ENCODE measurements around the gene ADAMTS2. TPM values are rescaled to one million over a fixed set of nuclear protein-coding genes. Genes with fewer than 3 reads are reported as not detected.

ADAMTS2 gene
- total RNA-seq, 1 donor from 2014 or later = not detected

DNA sequence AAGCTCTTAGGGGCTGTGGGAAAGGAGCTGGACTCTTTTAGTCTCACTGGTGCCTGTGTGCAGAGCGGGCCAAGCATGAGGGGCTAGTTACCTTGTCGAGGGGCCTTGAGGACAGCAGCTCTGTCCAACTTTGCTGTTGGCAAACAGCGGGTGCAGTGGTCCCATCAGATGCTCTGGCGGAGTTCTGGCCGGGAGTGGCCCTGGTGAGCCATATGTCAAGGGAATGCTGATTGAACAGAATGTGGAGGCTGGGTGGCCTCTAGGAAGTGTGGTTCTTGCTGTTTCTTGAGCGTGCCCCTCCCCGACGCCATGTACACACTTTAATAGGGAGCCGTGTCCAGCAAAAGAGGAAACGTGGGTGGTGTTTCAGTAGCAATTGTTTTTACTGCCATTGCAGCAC, 3.6 kb upstream of the ADAMTS2 start:
- POLR2A ChIA-PET = no interaction called here
- no peak for DNase-seq
- H3K27ac Mint-ChIP-seq = no peak overlapping the region
- H3K27me3 Mint-ChIP-seq = peaks cover 22% of the 10 kb centered on the region
- no peak overlapping the region for H3K4me3 Mint-ChIP-seq
- no peaks in the 10 kb centered on the region for H3K9me3 Mint-ChIP-seq
- TF ChIP-seq, protein P1, sequence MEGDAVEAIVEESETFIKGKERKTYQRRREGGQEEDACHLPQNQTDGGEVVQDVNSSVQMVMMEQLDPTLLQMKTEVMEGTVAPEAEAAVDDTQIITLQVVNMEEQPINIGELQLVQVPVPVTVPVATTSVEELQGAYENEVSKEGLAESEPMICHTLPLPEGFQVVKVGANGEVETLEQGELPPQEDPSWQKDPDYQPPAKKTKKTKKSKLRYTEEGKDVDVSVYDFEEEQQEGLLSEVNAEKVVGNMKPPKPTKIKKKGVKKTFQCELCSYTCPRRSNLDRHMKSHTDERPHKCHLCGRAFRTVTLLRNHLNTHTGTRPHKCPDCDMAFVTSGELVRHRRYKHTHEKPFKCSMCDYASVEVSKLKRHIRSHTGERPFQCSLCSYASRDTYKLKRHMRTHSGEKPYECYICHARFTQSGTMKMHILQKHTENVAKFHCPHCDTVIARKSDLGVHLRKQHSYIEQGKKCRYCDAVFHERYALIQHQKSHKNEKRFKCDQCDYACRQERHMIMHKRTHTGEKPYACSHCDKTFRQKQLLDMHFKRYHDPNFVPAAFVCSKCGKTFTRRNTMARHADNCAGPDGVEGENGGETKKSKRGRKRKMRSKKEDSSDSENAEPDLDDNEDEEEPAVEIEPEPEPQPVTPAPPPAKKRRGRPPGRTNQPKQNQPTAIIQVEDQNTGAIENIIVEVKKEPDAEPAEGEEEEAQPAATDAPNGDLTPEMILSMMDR (IDR thresholded peaks at IDR 0.05) = no peak
- H3K36me3 Mint-ChIP-seq (ENCODE audit: low read depth) = no peaks in the 10 kb centered on the region
- peaks cover 9% of the 10 kb centered on the region for H3K4me1 Mint-ChIP-seq
- intact Hi-C loops (cut with micrococcal nuclease) = no loop called here
- CTCF ChIA-PET = no interaction called here
- ATAC-seq (ENCODE audit: low read depth) = no peak

DNA sequence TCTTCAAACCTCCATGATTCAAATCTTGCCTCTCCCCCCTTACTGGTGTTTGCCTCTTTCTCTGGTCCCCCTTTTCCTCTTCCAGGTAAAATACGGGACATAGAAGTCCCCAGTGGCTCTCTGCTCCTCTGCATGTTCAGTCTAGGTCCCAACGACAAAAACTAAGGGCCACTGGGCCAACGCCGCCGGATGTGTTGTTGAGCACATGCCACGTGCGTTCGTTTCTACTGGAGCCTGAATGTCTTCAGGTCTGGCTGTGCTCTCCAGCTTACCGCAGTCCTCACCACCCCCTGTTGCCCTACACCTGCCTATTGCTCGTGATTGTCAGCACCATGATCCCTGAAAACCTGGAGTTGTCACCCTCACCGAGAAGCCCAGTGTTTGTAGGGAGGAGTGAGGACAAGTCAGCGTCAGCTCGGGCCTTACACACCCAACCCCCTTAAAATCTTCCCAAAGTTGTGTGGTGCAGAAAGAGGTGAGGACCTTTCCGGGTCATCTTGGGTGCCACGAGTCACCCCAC, 2.8 kb upstream of the ADAMTS2 start:
- no peaks in the 10 kb centered on the region for H3K9me3 Mint-ChIP-seq
- CTCF ChIA-PET = no interaction called here
- no peak for DNase-seq

DNA sequence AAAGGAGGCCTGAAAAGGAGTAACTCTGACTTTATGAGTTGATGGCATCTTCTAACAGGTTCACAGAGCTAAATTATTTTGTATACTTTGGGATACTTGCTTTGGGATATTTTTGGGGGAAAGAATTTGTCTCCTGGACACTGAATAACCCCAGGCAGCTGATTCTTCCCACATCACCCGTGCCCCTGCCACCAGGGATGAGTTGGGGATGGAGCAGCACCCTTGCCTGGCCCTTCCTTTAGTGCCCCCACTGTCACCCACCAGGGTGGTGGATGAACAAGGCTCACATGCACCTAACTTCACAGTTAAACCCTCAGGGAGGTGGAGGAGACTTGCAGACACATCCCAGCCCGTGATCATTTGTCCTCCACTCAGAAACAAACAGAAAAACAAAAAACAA, 2.3 kb upstream of the ADAMTS2 start:
- H3K9me3 Mint-ChIP-seq = no peaks in the 10 kb centered on the region
- H3K27ac Mint-ChIP-seq = no peak overlapping the region
- H3K4me3 Mint-ChIP-seq = no peak overlapping the region
- DNase-seq = no peak
- no peak for ATAC-seq (ENCODE audit: low read depth)
- intact Hi-C loops (cut with micrococcal nuclease) = no loop called here
- peaks cover 30% of the 10 kb centered on the region for H3K27me3 Mint-ChIP-seq
- H3K4me1 Mint-ChIP-seq = peaks cover 18% of the 10 kb centered on the region
- ChIA-PET CTCF (no interaction called here), POLR2A (no interaction called here)
- no peaks in the 10 kb centered on the region for H3K36me3 Mint-ChIP-seq (ENCODE audit: low read depth)
- TF ChIP-seq, protein P1 (IDR thresholded peaks at IDR 0.05) = no peak

More for the DNA sequence above, 2.8 kb upstream of the ADAMTS2 start:
- TF ChIP-seq, protein P1 (IDR thresholded peaks at IDR 0.05) = no peak
- Mint-ChIP-seq H3K4me1 (peaks cover 14% of the 10 kb centered on the region), H3K4me3 (no peak overlapping the region), H3K27ac (no peak overlapping the region), H3K27me3 (peaks cover 26% of the 10 kb centered on the region), H3K36me3 (ENCODE audit: low read depth) (no peaks in the 10 kb centered on the region)
- intact Hi-C loops (cut with micrococcal nuclease) = no loop called here
- POLR2A ChIA-PET = no interaction called here
- ATAC-seq (ENCODE audit: low read depth) = no peak

DNA sequence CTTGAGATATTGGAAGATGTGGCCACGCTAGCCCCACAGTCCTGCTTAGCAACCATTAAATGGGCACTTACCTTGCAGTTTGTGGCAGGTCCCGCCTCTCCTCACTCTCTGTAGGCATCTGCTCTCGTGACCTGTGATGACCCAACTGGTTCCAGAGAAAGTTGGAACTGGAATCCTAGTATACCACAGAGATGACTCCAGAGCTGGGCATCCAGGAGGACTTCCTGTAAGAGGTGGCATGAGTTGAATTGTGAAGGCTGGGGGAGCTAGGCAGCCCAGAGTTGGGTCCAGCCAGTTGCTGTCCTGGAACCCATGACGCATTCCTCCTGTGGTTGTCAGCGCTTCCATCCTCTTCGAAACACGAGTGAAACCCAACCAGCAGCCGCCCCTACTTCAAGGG, 1.6 kb upstream of the ADAMTS2 start:
- Mint-ChIP-seq H3K4me1 (peaks cover 18% of the 10 kb centered on the region), H3K9me3 (no peaks in the 10 kb centered on the region), H3K36me3 (ENCODE audit: low read depth) (no peaks in the 10 kb centered on the region), H3K27me3 (peaks cover 34% of the 10 kb centered on the region), H3K27ac (no peak overlapping the region), H3K4me3 (no peak overlapping the region)
- CTCF ChIA-PET = no interaction called here
- no peak for DNase-seq
- TF ChIP-seq, protein P1 (IDR thresholded peaks at IDR 0.05) = no peak
- intact Hi-C loops (cut with micrococcal nuclease) = no loop called here
- POLR2A ChIA-PET = no interaction called here
- ATAC-seq (ENCODE audit: low read depth) = no peak

DNA sequence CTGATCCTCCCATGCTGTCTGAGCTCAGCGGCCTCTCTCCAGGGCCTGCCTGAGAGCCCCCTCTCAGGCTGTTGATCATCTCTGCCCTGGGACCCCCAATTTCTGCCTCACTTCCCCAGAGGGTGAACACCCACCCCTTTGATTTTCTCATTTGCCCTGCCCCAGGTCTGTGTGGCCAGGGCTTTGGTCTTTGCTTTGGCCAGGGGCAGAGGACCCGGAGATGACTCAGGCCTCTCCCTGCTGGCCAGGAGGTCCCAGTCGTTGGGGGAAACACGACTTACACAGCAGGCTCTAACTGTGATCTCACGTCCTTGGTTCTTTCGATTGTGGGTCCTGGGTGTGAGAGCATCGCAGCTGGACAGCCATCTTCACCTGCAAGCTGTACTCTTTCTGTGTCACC, 1.1 kb upstream of the ADAMTS2 start:
- no peak overlapping the region for H3K27ac Mint-ChIP-seq
- H3K27me3 Mint-ChIP-seq = peaks cover 38% of the 10 kb centered on the region
- DNase-seq (no peak), ATAC-seq (ENCODE audit: low read depth) (no peak)
- intact Hi-C loops (cut with micrococcal nuclease) = no loop called here
- H3K4me3 Mint-ChIP-seq = no peak overlapping the region
- ChIA-PET POLR2A (no interaction called here), CTCF (no interaction called here)
- H3K36me3 Mint-ChIP-seq (ENCODE audit: low read depth) = no peaks in the 10 kb centered on the region
- no peaks in the 10 kb centered on the region for H3K9me3 Mint-ChIP-seq
- H3K4me1 Mint-ChIP-seq = peaks cover 18% of the 10 kb centered on the region
- TF ChIP-seq, protein P1 (IDR thresholded peaks at IDR 0.05) = no peak

Measured in activated B cell treated with CpG ODN at 0.5 μM for 24 hours (primary cell).